HEK293 (cell line): ENCODE results near the gene KCNMA1.
A peak's percentile ranks its signal among the peaks of the same experiment; 100 is the strongest.

Experiments
- CTCF ChIA-PET: fragments of 350-600 bp; formaldehyde crosslinking; extraction: SDS; loops from one replicate; lab custom pipeline; 2021; ENCODE audit warnings: antibody characterized with exemption; lab: Yijun Ruan, JAX
- POLR2A ChIA-PET: fragments of 300-600 bp; formaldehyde crosslinking; extraction: SDS; loops from one replicate; lab custom pipeline; 2020; ENCODE audit warnings: antibody characterized with exemption, inconsistent platforms; lab: Yijun Ruan, JAX
- H3K27ac ChIP-seq: fragments of 200-500 bp; sonication (Bioruptor generic); 2 replicates; pipeline ENCODE4 v1.5.1; 2014; ENCODE audit warnings: low read depth, low read length, control low read depth, inconsistent platforms; ENCODE audit errors: extremely low read depth
- H3K36me3 ChIP-seq, 2 experiments: fragments of 200-500 bp in 1 of 2; sonication (Bioruptor generic) in 1 of 2; 1 replicate in 1 of 2; 2 replicates in 1 of 2; pipeline ENCODE4 v1.5.1; 2014 to 2017; ENCODE audit warnings: inconsistent platforms in 2 of 2, low read length in 2 of 2; ENCODE audit not compliant: control insufficient read depth in 2 of 2, insufficient read depth in 1 of 2
- H3K4me1 ChIP-seq: fragments of 200-500 bp; sonication (Bioruptor generic); 2 replicates; pipeline ENCODE4 v1.5.1; 2014; ENCODE audit warnings: mild to moderate bottlenecking, low read length, inconsistent platforms; ENCODE audit not compliant: control insufficient read depth, insufficient read depth
- H3K4me3 ChIP-seq: 2 replicates; pipeline ENCODE4 v1.5.1; 2011; ENCODE audit warnings: low read depth, mild to moderate bottlenecking, control low read depth, low read length, moderate library complexity
- H3K9me3 ChIP-seq: fragments of 200-500 bp; sonication (Bioruptor generic); 2 replicates; pipeline ENCODE4 v1.5.1; 2014; ENCODE audit warnings: low read depth, low read length, inconsistent platforms; ENCODE audit not compliant: control insufficient read depth, insufficient read depth
- GLI4 ChIP-seq: fragments of 450-650 bp; formaldehyde crosslinking; IDR thresholded peaks from 2 replicates; pipeline ENCODE4 v1.5.1; 2016; ENCODE audit warnings: missing biosample characterization, missing genetic modification characterization
- SALL2 ChIP-seq: fragments of 450-650 bp; formaldehyde crosslinking; IDR thresholded peaks from 2 replicates; pipeline ENCODE4 v1.5.0; 2017; ENCODE audit warnings: missing biosample characterization, mild to moderate bottlenecking, missing genetic modification characterization, borderline replicate concordance
- SP7 ChIP-seq: fragments of 450-650 bp; formaldehyde crosslinking; IDR thresholded peaks from 2 replicates; pipeline ENCODE4 v1.5.1; 2016; ENCODE audit warnings: missing biosample characterization, missing genetic modification characterization
- YY1 ChIP-seq: fragments of 450-650 bp; formaldehyde crosslinking; IDR thresholded peaks from 2 replicates; pipeline ENCODE4 v1.5.1; 2018; ENCODE audit warnings: missing biosample characterization, missing genetic modification characterization
- ZBTB10 ChIP-seq: fragments of 450-650 bp; formaldehyde crosslinking; IDR thresholded peaks from 2 replicates; pipeline ENCODE4 v1.5.1; 2016; ENCODE audit warnings: missing biosample characterization, missing genetic modification characterization
- ZBTB48 ChIP-seq: fragments of 450-650 bp; formaldehyde crosslinking; IDR thresholded peaks from 2 replicates; pipeline ENCODE4 v1.5.1; 2016; ENCODE audit warnings: missing biosample characterization, missing genetic modification characterization
- ZIC2 ChIP-seq: fragments of 450-650 bp; formaldehyde crosslinking; IDR thresholded peaks from 2 replicates; pipeline ENCODE4 v1.5.1; 2016; ENCODE audit warnings: missing biosample characterization, missing genetic modification characterization
- ZNF112 ChIP-seq: fragments of 450-650 bp; formaldehyde crosslinking; IDR thresholded peaks from 2 replicates; pipeline ENCODE4 v1.5.0; 2017; ENCODE audit warnings: missing biosample characterization, missing genetic modification characterization
- ZNF157 ChIP-seq: fragments of 450-650 bp; formaldehyde crosslinking; IDR thresholded peaks from 2 replicates; pipeline ENCODE4 v1.5.1; 2016; ENCODE audit warnings: missing biosample characterization, missing genetic modification characterization
- ZNF19 ChIP-seq: fragments of 450-650 bp; formaldehyde crosslinking; IDR thresholded peaks from 2 replicates; pipeline ENCODE4; 2016; ENCODE audit warnings: missing biosample characterization, missing genetic modification characterization, low read depth
- ZNF23 ChIP-seq: fragments of 450-650 bp; formaldehyde crosslinking; IDR thresholded peaks from 2 replicates; pipeline ENCODE4 v1.5.1; 2016; ENCODE audit warnings: missing biosample characterization, missing genetic modification characterization, borderline replicate concordance
- ZNF324 ChIP-seq: fragments of 450-650 bp; formaldehyde crosslinking; IDR thresholded peaks from 2 replicates; pipeline ENCODE4 v1.5.1; 2016; ENCODE audit warnings: missing biosample characterization, missing genetic modification characterization
- ZNF558 ChIP-seq: fragments of 450-650 bp; formaldehyde crosslinking; IDR thresholded peaks from 2 replicates; pipeline ENCODE4 v1.5.1; 2016; ENCODE audit warnings: missing biosample characterization, missing genetic modification characterization
- ZNF561 ChIP-seq: fragments of 450-650 bp; IDR thresholded peaks from 2 replicates; pipeline ENCODE4 v1.5.1; 2018; ENCODE audit warnings: missing biosample characterization, missing genetic modification characterization, borderline replicate concordance
- ZNF621 ChIP-seq: fragments of 450-650 bp; formaldehyde crosslinking; IDR thresholded peaks from 2 replicates; pipeline ENCODE4 v1.5.1; 2017; ENCODE audit warnings: missing biosample characterization, missing genetic modification characterization
- ZNF629 ChIP-seq: fragments of 450-650 bp; formaldehyde crosslinking; IDR thresholded peaks from 2 replicates; pipeline ENCODE4 v1.5.1; 2017; ENCODE audit warnings: missing biosample characterization, missing genetic modification characterization
- ZNF664 ChIP-seq: fragments of 450-650 bp; formaldehyde crosslinking; IDR thresholded peaks from 2 replicates; pipeline ENCODE4 v1.5.1; 2016; ENCODE audit warnings: missing biosample characterization, missing genetic modification characterization
- ZNF76 ChIP-seq: fragments of 450-650 bp; formaldehyde crosslinking; IDR thresholded peaks from 2 replicates; pipeline ENCODE4; 2016; ENCODE audit warnings: low read depth, missing biosample characterization, missing genetic modification characterization, borderline replicate concordance
- ZNF837 ChIP-seq: fragments of 450-650 bp; formaldehyde crosslinking; IDR thresholded peaks from 2 replicates; pipeline ENCODE4 v1.5.1; 2016; ENCODE audit warnings: missing biosample characterization, missing genetic modification characterization
- TF ChIP-seq, protein P1 (sequence below): fragments of 450-650 bp; formaldehyde crosslinking; IDR thresholded peaks from 2 replicates; pipeline ENCODE4 v1.5.1; 2017; ENCODE audit warnings: missing biosample characterization, missing genetic modification characterization
- TF ChIP-seq, protein P2 (sequence below): fragments of 450-650 bp; formaldehyde crosslinking; IDR thresholded peaks from 2 replicates; pipeline ENCODE4 v1.5.1; 2016; ENCODE audit warnings: missing biosample characterization, missing genetic modification characterization
- TF ChIP-seq, protein P3 (sequence below): fragments of 450-650 bp; formaldehyde crosslinking; IDR thresholded peaks from 2 replicates; pipeline ENCODE4 v1.5.0; 2017; ENCODE audit warnings: missing biosample characterization, missing genetic modification characterization, borderline replicate concordance
- TF ChIP-seq, protein P4 (sequence below): fragments of 450-650 bp; formaldehyde crosslinking; IDR thresholded peaks from 2 replicates; pipeline ENCODE4 v1.5.1; 2017; ENCODE audit warnings: missing biosample characterization, missing genetic modification characterization
- TF ChIP-seq, protein P5 (sequence below): fragments of 450-650 bp; formaldehyde crosslinking; IDR thresholded peaks from 2 replicates; pipeline ENCODE4 v1.5.1; 2016; ENCODE audit warnings: missing biosample characterization, missing genetic modification characterization

KCNMA1 gene

DNA sequence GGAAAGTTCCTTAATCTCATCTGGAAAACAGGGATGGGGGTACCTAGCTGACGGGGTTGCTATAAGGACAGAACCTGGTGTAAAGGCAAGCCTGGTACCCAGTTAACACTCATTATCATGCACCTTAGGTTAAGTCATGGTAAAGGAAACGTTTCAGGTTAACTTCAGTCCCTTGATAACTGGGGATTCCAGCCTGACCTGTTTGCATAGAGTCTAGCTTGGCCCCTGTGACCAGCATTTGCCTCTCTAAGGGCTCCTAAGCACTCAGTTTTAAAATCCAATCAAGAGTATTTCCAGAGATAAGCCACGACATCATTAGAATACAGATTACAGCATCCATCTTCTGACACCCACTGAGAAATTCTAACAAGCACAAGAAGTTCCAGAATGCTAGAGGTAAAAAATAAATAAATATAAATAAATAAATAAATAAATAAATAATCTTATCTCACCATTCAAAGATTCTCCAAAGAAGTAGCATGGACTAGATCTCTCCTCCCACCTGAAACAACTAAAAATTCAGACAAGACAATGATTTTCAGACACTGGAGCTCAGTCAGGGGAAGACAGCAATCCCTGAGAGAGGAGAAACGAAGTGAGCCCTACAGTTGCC lies 184.6 kb downstream of the KCNMA1 start (continued):
- TF ChIP-seq ZNF629 (tag by site-specific recombination) (peak; percentile 69), ZBTB48 (tag by site-specific recombination) (no peak), ZNF561 (no peak), ZNF19 (0 out of 2 replicates have a peak, but pooled peaks have one; percentile 56), YY1 (tag by site-specific recombination) (no peak), ZBTB10 (tag by site-specific recombination) (no peak), ZNF558 (tag by site-specific recombination) (no peak; the same call in none of the 2 replicates), ZNF837 (tag by site-specific recombination) (no peak), SALL2 (no peak), ZNF112 (no peak), ZNF664 (tag by site-specific recombination) (peak; percentile 76; the same call in 1 of the 2 replicates), SP7 (tag by site-specific recombination) (no peak), ZNF23 (no peak), ZIC2 (tag by site-specific recombination) (no peak), GLI4 (tag by site-specific recombination) (no peak), ZNF157 (tag by site-specific recombination) (no peak)
- TF ChIP-seq, protein P1, sequence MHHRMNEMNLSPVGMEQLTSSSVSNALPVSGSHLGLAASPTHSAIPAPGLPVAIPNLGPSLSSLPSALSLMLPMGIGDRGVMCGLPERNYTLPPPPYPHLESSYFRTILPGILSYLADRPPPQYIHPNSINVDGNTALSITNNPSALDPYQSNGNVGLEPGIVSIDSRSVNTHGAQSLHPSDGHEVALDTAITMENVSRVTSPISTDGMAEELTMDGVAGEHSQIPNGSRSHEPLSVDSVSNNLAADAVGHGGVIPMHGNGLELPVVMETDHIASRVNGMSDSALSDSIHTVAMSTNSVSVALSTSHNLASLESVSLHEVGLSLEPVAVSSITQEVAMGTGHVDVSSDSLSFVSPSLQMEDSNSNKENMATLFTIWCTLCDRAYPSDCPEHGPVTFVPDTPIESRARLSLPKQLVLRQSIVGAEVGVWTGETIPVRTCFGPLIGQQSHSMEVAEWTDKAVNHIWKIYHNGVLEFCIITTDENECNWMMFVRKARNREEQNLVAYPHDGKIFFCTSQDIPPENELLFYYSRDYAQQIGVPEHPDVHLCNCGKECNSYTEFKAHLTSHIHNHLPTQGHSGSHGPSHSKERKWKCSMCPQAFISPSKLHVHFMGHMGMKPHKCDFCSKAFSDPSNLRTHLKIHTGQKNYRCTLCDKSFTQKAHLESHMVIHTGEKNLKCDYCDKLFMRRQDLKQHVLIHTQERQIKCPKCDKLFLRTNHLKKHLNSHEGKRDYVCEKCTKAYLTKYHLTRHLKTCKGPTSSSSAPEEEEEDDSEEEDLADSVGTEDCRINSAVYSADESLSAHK (tag by site-specific recombination), result no peak
- TF ChIP-seq, protein P2, sequence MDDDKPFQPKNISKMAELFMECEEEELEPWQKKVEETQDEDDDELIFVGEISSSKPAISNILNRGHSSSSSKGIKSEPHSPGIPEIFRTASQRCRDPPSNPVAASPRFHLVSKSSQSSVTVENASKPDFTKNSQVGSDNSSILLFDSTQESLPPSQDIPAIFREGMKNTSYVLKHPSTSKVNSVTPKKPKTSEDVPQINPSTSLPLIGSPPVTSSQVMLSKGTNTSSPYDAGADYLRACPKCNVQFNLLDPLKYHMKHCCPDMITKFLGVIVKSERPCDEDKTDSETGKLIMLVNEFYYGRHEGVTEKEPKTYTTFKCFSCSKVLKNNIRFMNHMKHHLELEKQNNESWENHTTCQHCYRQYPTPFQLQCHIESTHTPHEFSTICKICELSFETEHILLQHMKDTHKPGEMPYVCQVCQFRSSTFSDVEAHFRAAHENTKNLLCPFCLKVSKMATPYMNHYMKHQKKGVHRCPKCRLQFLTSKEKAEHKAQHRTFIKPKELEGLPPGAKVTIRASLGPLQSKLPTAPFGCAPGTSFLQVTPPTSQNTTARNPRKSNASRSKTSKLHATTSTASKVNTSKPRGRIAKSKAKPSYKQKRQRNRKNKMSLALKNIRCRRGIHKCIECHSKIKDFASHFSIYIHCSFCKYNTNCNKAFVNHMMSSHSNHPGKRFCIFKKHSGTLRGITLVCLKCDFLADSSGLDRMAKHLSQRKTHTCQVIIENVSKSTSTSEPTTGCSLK (tag by site-specific recombination), result no peak
- TF ChIP-seq, protein P3, sequence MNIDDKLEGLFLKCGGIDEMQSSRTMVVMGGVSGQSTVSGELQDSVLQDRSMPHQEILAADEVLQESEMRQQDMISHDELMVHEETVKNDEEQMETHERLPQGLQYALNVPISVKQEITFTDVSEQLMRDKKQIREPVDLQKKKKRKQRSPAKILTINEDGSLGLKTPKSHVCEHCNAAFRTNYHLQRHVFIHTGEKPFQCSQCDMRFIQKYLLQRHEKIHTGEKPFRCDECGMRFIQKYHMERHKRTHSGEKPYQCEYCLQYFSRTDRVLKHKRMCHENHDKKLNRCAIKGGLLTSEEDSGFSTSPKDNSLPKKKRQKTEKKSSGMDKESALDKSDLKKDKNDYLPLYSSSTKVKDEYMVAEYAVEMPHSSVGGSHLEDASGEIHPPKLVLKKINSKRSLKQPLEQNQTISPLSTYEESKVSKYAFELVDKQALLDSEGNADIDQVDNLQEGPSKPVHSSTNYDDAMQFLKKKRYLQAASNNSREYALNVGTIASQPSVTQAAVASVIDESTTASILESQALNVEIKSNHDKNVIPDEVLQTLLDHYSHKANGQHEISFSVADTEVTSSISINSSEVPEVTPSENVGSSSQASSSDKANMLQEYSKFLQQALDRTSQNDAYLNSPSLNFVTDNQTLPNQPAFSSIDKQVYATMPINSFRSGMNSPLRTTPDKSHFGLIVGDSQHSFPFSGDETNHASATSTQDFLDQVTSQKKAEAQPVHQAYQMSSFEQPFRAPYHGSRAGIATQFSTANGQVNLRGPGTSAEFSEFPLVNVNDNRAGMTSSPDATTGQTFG, result no peak

DNA sequence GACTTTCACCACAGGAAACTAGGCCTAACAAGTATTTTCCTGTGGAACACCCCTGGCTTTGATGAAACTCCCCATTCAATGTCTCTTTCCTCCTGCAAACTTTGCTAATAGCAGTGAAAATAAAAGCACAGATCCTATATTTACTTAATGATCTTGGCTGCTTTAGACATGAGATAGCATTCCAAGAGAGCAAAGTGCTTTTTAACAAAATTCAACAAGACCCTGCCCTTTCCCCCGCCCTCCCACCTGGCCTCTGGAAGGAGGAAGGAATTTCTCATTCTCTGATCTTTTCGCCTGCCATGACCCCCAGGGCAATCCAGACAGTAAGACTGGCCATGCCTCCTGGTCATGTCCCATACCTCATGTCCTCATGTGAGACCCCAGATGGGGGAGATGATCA lies 185.7 kb downstream of the KCNMA1 start:
- Histone ChIP-seq H3K4me3 (no peak overlapping the region), H3K9me3 (no peaks in the 10 kb centered on the region), H3K27ac (no peak overlapping the region), H3K4me1 (no peaks in the 10 kb centered on the region), H3K36me3 (no peaks in the 10 kb centered on the region)
- ChIA-PET CTCF (no interaction called here), POLR2A (no interaction called here)
- TF ChIP-seq, protein P4, sequence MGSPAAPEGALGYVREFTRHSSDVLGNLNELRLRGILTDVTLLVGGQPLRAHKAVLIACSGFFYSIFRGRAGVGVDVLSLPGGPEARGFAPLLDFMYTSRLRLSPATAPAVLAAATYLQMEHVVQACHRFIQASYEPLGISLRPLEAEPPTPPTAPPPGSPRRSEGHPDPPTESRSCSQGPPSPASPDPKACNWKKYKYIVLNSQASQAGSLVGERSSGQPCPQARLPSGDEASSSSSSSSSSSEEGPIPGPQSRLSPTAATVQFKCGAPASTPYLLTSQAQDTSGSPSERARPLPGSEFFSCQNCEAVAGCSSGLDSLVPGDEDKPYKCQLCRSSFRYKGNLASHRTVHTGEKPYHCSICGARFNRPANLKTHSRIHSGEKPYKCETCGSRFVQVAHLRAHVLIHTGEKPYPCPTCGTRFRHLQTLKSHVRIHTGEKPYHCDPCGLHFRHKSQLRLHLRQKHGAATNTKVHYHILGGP, result no peak
- TF ChIP-seq ZNF324 (no peak), ZNF621 (tag by site-specific recombination) (no peak), ZNF76 (tag by site-specific recombination) (no peak), SALL2 (no peak), ZNF112 (no peak)
- TF ChIP-seq, protein P5, sequence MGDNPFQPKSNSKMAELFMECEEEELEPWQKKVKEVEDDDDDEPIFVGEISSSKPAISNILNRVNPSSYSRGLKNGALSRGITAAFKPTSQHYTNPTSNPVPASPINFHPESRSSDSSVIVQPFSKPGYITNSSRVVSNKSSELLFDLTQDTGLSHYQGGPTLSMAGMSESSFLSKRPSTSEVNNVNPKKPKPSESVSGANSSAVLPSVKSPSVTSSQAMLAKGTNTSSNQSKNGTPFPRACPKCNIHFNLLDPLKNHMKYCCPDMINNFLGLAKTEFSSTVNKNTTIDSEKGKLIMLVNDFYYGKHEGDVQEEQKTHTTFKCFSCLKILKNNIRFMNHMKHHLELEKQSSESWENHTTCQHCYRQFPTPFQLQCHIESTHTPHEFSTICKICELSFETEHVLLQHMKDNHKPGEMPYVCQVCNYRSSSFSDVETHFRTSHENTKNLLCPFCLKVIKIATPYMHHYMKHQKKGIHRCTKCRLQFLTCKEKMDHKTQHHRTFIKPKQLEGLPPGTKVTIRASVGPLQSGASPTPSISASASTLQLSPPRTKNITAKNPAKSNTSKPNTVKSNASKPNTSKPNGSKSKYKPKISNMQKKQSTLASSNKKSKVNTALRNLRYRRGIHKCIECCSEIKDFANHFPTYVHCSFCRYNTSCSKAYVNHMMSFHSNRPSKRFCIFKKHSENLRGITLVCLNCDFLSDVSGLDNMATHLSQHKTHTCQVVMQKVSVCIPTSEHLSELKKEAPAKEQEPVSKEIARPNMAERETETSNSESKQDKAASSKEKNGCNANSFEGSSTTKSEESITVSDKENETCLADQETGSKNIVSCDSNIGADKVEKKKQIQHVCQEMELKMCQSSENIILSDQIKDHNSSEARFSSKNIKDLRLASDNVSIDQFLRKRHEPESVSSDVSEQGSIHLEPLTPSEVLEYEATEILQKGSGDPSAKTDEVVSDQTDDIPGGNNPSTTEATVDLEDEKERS (tag by site-specific recombination), result no peak
